Aorta (tissue), 5 donors: ENCODE results near the gene XPR1. TPM values are rescaled to one million over a fixed set of nuclear protein-coding genes. Genes with fewer than 3 reads are reported as not detected.
"Not testable (repeated sequence)": the region's sequence is repeated elsewhere in the genome, so short reads cannot be mapped to it uniquely, and the experiment has no call there.

Source experiments
- ATAC-seq: fragments of 200-7000 bp; cut with Tn5 transposase; one replicate; pipeline ENCODE4 v1.9.1; 2022; ENCODE audit warnings: moderate library complexity; ENCODE audit not compliant: low FRiP score
- DNase-seq, 2 donors: peaks; one replicate each; pipeline ENCODE4 v3.0.0-alpha.2; 2020
- H3K27ac ChIP-seq, 2 donors: one replicate each; pipeline ENCODE4 v1.5.1; 2013; ENCODE audit warnings: low read length in 2 of 2, mild to moderate bottlenecking in 2 of 2, moderate library complexity in 2 of 2, control low read depth in 1 of 2, inconsistent platforms in 1 of 2, low read depth in 1 of 2
- H3K27me3 ChIP-seq, 2 donors: one replicate each; pipeline ENCODE4 v1.6.1; 2013; ENCODE audit warnings: control low read depth in 1 of 2, low read length in 1 of 2, mild to moderate bottlenecking in 1 of 2, moderate library complexity in 1 of 2; ENCODE audit not compliant: insufficient read depth in 2 of 2, control insufficient read depth in 1 of 2
- H3K36me3 ChIP-seq, 2 donors: one replicate each; pipeline ENCODE4 v1.6.1; 2013; ENCODE audit warnings: control low read depth in 1 of 2, low read length in 1 of 2, mild to moderate bottlenecking in 1 of 2; ENCODE audit not compliant: insufficient read depth in 2 of 2, control insufficient read depth in 1 of 2
- H3K4me1 ChIP-seq, 2 donors: one replicate each; pipeline ENCODE4 v1.6.1; 2013; ENCODE audit warnings: low read length in 2 of 2, control low read depth in 1 of 2, mild to moderate bottlenecking in 1 of 2, moderate library complexity in 1 of 2; ENCODE audit not compliant: insufficient read depth in 2 of 2, control insufficient read depth in 1 of 2
- H3K4me3 ChIP-seq, 2 donors: one replicate each; pipeline ENCODE4 v1.5.1; 2013; ENCODE audit warnings: low read length in 2 of 2, control low read depth in 1 of 2, mild to moderate bottlenecking in 1 of 2
- H3K9me3 ChIP-seq: one replicate; pipeline ENCODE4 v1.6.1; 2013; ENCODE audit warnings: mild to moderate bottlenecking, low read length; ENCODE audit not compliant: control insufficient read depth
- WGBS, 2 donors: extraction: QIAGEN DNeasy Blood & Tissue Kit; methylation state at CpG; one replicate each; pipeline ENCODE4 v1.1.7; 2013; 5-methylcytosine and 5-hydroxymethylcytosine counted together
- intact Hi-C, 2 donors: fragments of 100-400 bp; cut with DNase I; formaldehyde crosslinking; loops; one replicate each; pipeline versions ENCODE4 v1.14.2 to v1.15.0; 2022
- polyA plus RNA-seq, 2 donors: library from polyadenylated mRNA; stranded (reverse); fragments of 200-250 nt; gene quantifications; one replicate each; pipeline ENCODE4 v1.2.3, GENCODE V29; 2013
- total RNA-seq, 2 donors: library from RNA; stranded (reverse); fragmentation: NEBNext Ultra II Directional; extraction: Animal tissue kit (Norgen Biotek cat#: 25700); gene quantifications; one replicate each; pipeline ENCODE4 v1.2.1, GENCODE V29; 2021
- donor health status: healthy with polysubstance abuse.
- donor health status: Bipolar disorder and iron deficiency.
- donor health status: DM: no; HTN: no; CAD: no.
- donor health status: DM: no; HTN: no; CAD: no.
- donor health status: DM: yes; HTN: yes; CAD: no.

The XPR1 gene
- total and polyA plus RNA-seq, 4 donors, result 4.6 to 55.4 (median 15.6) TPM

DNA sequence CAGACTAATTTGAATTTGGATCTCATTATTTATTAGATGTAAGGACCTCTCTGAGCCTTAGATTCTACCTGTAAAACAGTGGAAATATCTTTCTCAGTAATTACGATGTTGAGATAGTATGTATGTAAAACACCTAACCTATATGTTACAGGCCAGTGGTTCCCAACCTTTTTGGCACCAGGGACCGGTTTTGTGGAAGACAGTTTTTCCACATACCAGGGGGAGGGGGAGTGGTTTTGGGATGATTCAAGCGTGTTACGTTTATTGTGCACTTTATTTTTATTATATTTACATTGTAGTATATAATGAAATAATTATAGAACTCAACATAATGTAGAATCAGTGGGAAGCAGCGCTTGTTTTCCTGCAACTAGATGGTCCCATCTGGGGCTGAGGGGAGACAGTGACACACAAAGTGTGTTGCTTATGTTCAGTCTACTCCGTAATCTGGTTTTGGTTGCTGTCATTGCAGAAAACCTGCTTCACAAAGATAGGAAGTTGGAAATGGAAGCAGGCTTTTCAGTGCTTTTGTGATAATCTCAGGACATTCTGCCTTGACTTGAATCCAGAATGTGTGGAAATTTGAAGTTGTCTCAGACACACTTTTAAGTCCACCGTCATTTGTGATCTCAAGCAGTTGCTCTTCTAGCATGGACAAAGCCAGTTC lies 12.8 kb downstream of the XPR1 start:
- Histone ChIP-seq H3K27ac (no peak overlapping the region), H3K4me3 (no peak overlapping the region), H3K27me3 (no peaks in the 10 kb centered on the region), H3K9me3 (no peaks in the 10 kb centered on the region), H3K4me1 (peaks cover 0 to 4% of the 10 kb centered on the region in 2 donors), H3K36me3 (peaks cover 0 to 3% of the 10 kb centered on the region in 2 donors)
- intact Hi-C loops, result no loop called here
- 87 to 93% methylated on average over 7 of the region's 7 CpGs for WGBS, 2 donors
- ATAC-seq, result no peak
- no peak for DNase-seq

DNA sequence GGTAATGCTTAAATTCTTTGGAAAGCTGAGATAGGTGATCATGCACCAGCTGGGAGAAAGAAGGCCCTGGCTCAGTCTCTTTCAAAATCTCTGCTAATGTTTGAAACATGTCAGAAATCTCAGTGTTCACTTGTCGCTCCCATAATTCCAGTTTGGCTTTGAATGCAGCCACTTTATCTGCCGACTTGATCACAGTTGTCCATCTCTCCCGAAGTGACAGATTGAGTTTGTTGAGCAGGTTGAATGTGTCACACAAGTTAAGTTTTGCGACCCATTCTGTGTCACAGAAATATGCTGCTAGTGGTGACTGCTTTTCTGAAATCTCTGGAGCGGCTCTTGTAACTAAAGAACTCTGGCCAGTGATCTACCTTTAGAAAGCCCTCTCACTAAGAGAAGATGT lies 13.4 kb downstream of the XPR1 start:
- H3K27me3 ChIP-seq, H3K27ac ChIP-seq, H3K36me3 ChIP-seq, H3K9me3 ChIP-seq, DNase-seq, H3K4me1 ChIP-seq, ATAC-seq, intact Hi-C loops, H3K4me3 ChIP-seq: not testable (repeated sequence)
- WGBS, 2 donors, result 85 to 90% methylated on average over 5 of the region's 5 CpGs

DNA sequence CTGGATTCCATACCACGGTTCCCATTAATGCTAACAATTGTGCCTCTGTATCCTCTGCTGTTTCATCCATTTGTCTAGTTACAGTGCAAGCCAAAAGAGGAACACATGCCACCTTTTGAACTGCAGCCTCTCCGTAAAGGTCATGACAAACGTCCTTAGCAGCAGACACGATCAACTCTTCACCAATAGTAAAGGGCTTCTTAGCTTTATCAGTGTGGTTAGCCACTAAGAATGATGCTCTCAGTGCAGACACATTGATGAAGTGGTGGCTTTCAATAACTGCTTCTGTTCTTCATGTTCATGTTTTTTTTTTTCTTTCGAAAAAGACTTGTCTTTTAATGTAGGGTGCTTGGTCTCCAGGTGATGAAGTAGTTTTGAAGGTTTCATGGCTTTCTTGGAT lies 14.3 kb downstream of the XPR1 start:
- DNase-seq, result no peak
- WGBS, 2 donors, result 90 to 93% methylated on average over 5 of the region's 5 CpGs
- Histone ChIP-seq H3K4me3 (no peak overlapping the region), H3K9me3 (no peaks in the 10 kb centered on the region), H3K27me3 (no peaks in the 10 kb centered on the region), H3K27ac (no peak overlapping the region), H3K36me3 (peaks cover 0 to 3% of the 10 kb centered on the region in 2 donors), H3K4me1 (peaks cover 0 to 4% of the 10 kb centered on the region in 2 donors)
- intact Hi-C loops, result no loop called here
- ATAC-seq, result no peak

DNA sequence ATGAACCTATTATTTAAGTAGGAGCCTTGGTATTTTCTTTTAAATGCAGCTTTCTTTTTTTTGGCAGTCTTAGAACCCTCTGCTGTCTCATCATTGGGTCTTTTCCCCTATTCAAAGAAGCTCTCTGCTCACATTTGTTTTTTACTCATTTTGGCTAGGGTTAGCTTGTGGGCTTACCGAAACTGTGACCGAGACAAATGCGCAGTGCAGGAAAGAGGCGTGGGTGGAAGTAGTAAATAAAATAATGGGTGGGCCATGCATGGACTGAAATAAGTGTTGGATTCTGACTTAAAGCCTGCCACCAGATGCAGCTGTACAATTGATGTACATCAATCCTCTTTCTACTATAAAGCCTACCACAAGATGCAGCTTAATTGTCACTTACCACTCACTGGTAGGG lies 14.7 kb downstream of the XPR1 start:
- ATAC-seq (no peak), DNase-seq (no peak)
- no peaks in the 10 kb centered on the region for H3K27me3 ChIP-seq
- H3K4me1 ChIP-seq, result peaks cover 0 to 4% of the 10 kb centered on the region in 2 donors
- intact Hi-C loops, result no loop called here
- no peaks in the 10 kb centered on the region for H3K9me3 ChIP-seq
- no peak overlapping the region for H3K27ac ChIP-seq
- H3K36me3 ChIP-seq, result peaks cover 0 to 3% of the 10 kb centered on the region in 2 donors
- no peak overlapping the region for H3K4me3 ChIP-seq
- 94 to 98% methylated on average over 4 of the region's 4 CpGs for WGBS, 2 donors

DNA sequence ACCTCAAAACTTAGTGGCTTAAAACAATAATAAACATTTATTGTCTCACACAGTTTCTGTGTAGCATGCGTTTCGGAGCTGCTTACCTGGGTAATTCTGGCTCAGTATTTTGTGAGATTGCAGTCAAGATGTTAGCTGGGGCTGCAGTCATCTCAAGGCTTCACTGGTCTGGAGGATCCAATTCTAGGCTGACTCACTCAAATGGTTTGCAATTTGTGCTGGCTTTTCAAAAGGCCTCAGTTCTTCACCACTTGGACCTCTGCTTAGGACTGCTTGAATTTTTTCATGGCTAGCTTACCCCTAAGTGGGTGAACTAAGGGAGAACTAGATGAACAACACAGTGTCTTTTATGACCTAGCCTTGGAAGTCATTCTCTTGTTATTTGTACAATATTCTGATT lies 21.0 kb downstream of the XPR1 start:
- H3K27ac ChIP-seq, result no peak overlapping the region
- no peaks in the 10 kb centered on the region for H3K36me3 ChIP-seq
- H3K4me1 ChIP-seq, result no peaks in the 10 kb centered on the region
- 95 to 98% methylated on average over 2 of the region's 2 CpGs for WGBS, 2 donors
- no peaks in the 10 kb centered on the region for H3K27me3 ChIP-seq
- ATAC-seq, result no peak
- no peak for DNase-seq
- H3K4me3 ChIP-seq, result no peak overlapping the region
- no peaks in the 10 kb centered on the region for H3K9me3 ChIP-seq
- intact Hi-C loops, result no loop called here

DNA sequence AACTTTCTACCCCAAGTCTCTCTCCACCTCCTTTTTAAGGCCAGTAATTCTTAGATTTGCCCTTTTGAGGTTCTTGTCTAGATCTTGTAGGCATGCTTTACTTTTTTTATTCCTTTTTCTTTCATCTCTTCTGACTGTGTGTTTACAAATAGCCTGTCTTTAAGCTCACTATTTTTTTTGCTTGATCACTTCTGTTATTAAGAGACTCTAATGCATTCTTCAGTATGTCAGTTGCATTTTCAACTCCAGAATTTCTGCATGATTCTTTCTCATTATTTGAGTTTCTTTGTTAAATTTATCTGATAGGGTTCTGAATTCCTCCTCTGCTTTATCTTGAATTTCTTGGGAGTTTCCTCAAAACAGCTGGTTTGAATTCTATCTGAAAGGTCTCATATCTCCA lies 30.9 kb downstream of the XPR1 start:
- no peak for ATAC-seq
- Histone ChIP-seq H3K4me1 (no peaks in the 10 kb centered on the region), H3K4me3 (no peak overlapping the region), H3K9me3 (no peaks in the 10 kb centered on the region), H3K36me3 (no peaks in the 10 kb centered on the region), H3K27ac (no peak overlapping the region), H3K27me3 (no peaks in the 10 kb centered on the region)
- intact Hi-C loops, result no loop called here
- no peak for DNase-seq

DNA sequence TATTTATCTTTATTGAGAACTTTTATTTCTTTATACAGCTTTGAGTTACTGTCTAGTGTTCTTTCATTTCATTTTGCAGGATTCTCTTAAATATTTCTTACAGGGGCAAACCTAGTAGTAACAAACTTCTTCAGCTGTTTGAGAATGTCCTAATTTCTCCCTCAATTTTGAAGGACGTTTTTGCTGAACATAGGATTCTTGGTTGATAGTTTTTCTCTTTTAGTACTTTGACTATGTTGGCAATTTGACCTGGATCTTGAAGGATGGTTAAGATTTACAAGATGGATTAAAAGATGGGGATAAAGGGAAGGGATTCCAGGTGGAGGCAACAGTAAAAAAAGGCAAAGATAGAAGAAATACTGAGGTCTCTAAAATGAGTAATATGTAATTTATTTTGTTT lies 38.9 kb downstream of the XPR1 start:
- no peaks in the 10 kb centered on the region for H3K9me3 ChIP-seq
- intact Hi-C loops, result no loop called here

DNA sequence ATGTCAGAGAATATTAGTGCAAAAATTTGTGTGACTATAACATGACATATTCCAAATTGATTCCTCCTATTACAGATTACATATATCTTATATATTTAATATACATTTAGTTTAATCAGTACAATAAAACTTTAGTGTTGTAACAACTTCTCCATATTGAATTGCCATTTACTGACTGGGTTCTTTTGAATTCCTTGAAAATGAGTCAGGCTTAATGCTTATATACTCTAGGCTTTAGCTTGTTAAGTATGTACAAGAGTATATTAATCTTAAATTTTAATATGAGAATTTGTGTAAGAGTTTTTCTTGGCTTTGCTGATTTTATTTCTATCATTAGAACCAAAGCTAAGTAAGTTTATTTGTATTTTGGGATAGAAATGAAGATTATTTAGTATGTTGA lies 40.3 kb downstream of the XPR1 start:
- Histone ChIP-seq H3K27ac (no peak overlapping the region), H3K4me3 (no peak overlapping the region), H3K9me3 (no peaks in the 10 kb centered on the region), H3K4me1 (no peaks in the 10 kb centered on the region), H3K36me3 (no peaks in the 10 kb centered on the region), H3K27me3 (no peaks in the 10 kb centered on the region)
- intact Hi-C loops, result no loop called here
- ATAC-seq (no peak), DNase-seq (no peak)

More for the DNA sequence above, 38.9 kb downstream of the XPR1 start:
- WGBS, 2 donors, result 85 to 94% methylated on average over 1 of the region's 1 CpG
- no peaks in the 10 kb centered on the region for H3K36me3 ChIP-seq
- H3K4me3 ChIP-seq, result no peak overlapping the region
- no peak for DNase-seq
- ATAC-seq, result no peak
- H3K27ac ChIP-seq, result no peak overlapping the region
- no peaks in the 10 kb centered on the region for H3K27me3 ChIP-seq
- no peaks in the 10 kb centered on the region for H3K4me1 ChIP-seq

DNA sequence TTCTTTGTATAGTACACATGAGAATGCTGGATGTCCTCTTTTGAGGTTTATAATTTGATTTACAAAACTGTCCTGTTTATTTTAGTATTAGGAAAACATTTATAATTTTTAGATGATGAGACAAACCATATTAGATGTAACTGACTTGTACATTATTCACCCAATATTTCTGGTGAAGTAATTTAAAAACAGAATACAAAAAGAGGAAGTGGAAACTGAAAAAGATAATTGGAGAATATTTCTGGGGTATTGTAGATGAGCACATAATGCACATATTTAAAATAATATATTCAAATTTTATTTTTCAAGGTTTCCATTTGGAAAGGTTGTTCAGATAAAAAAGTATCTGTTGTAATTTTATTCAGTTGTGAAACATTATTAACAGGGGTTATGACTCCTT lies 40.7 kb downstream of the XPR1 start:
- Histone ChIP-seq H3K4me3 (no peak overlapping the region), H3K9me3 (no peaks in the 10 kb centered on the region), H3K27me3 (no peaks in the 10 kb centered on the region), H3K36me3 (no peaks in the 10 kb centered on the region), H3K27ac (no peak overlapping the region), H3K4me1 (no peaks in the 10 kb centered on the region)
- DNase-seq (no peak), ATAC-seq (no peak)
- intact Hi-C loops, result no loop called here
